ENCODE results near the gene AMFR.

DNA sequence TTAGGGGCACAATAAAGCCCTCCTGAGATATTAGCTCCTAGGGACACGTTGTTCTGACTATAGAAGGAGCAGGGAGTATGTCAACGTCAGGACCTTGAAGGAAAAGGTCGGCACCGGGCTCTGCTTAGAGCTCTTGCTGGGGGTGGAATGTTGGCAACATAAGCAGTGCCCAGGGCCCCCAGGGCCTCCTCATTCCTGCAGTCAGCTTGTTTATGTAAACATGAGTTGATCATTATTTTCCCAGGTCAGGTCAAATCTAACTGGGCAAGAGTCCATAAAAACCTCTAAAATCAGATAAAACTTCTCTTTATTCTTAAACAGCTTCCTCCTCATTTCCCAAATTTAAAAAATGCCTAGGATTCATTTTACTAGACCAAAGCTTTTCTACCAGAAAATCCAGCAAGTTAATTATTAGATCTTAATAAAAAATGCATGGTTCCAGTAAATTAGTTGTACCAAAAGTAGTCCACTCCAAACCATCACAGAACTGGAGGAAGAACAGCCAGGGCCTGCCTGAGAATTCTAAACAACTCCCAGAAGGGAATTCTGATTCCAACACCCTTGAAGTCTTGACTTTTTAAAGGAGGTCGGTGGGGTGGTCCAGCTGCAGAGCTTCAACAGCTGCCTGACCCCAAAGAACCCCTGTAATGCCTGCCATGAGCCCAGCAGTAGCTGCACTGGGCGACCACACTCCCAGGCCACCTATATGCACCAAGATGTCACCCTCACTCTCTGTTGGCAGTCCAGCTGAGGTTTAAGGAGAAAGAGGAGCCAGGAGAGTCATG lies 54.3 kb downstream of the AMFR start:
- no peak for TF ChIP-seq CTCF (optimal IDR thresholded peaks at IDR 0.05 in 1 of 3, IDR thresholded peaks at IDR 0.05 in 1 of 3, conservative IDR thresholded peaks at IDR 0.05 in 1 of 3; ENCODE audit: extremely low read depth in 1 of 3, insufficient read depth in 2 of 3, low read length in 3 of 3)
- no peak for TF ChIP-seq EZH2 (IDR thresholded peaks at IDR 0.05; ENCODE audit: low read length)

Data from keratinocyte (primary cell).